Epithelial cell of esophagus (primary cell): ENCODE results near the gene DSCAM.

Experiments used
- DNase-seq: peaks from one replicate; pipeline ENCODE4 v3.0.0; 2010; ENCODE audit warnings: low read depth
- H3K4me3 ChIP-seq: 2 replicates; pipeline ENCODE4 v1.5.1; 2011; ENCODE audit warnings: mild to moderate bottlenecking, low read length, control low read depth
- TF ChIP-seq, protein P1 (sequence below): IDR thresholded peaks from 2 replicates; pipeline ENCODE4 v1.5.1; 2011; ENCODE audit warnings: low read depth, mild to moderate bottlenecking, low read length, control low read depth, inconsistent platforms; ENCODE audit not compliant: insufficient read depth; ENCODE audit errors: missing control alignments

DSCAM gene

DNA sequence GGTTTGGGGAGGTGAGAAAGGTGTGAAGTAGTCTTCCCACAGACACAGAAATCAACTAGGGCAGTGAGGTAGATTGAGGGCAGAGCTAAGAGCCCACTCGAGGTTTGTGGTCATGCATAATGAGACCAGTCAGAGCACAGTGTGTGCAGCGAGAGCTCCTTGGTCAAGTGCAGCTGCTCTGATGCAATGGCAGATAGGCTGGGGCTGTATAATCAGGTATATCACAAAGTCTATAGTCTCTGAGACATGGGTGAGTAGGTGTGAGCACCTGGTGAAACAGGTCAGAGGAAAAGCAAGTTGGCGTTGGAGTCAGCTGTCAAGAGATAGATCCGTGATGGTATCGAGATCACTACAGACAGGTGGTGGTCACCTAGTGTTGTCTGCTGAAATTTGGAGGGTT, 17.6 kb downstream of the DSCAM start:
- no peak overlapping the region for H3K4me3 ChIP-seq
- DNase-seq: no peak
- TF ChIP-seq, protein P1, sequence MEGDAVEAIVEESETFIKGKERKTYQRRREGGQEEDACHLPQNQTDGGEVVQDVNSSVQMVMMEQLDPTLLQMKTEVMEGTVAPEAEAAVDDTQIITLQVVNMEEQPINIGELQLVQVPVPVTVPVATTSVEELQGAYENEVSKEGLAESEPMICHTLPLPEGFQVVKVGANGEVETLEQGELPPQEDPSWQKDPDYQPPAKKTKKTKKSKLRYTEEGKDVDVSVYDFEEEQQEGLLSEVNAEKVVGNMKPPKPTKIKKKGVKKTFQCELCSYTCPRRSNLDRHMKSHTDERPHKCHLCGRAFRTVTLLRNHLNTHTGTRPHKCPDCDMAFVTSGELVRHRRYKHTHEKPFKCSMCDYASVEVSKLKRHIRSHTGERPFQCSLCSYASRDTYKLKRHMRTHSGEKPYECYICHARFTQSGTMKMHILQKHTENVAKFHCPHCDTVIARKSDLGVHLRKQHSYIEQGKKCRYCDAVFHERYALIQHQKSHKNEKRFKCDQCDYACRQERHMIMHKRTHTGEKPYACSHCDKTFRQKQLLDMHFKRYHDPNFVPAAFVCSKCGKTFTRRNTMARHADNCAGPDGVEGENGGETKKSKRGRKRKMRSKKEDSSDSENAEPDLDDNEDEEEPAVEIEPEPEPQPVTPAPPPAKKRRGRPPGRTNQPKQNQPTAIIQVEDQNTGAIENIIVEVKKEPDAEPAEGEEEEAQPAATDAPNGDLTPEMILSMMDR: no peak

DNA sequence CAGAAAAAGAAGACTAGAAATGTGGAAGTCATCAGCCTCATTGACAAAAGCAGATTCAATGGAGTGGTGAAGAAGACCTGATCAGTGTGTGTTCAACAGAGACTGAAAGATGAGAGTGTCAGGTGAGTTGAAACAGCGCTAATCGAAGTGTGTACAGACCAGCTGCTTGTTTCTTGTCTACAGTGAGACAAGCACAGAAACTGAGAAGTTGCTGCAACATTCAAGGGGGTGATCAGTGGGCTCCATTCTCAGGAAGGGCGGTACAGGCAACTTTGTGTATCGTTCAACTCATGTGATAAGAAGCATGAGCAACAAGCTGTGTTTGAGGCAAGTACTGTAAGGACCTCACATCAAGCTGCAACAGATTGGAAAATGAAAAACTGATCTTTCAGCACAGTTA, 19.4 kb downstream of the DSCAM start:
- DNase-seq: no peak
- no peak overlapping the region for H3K4me3 ChIP-seq
- TF ChIP-seq, protein P1: no peak

DNA sequence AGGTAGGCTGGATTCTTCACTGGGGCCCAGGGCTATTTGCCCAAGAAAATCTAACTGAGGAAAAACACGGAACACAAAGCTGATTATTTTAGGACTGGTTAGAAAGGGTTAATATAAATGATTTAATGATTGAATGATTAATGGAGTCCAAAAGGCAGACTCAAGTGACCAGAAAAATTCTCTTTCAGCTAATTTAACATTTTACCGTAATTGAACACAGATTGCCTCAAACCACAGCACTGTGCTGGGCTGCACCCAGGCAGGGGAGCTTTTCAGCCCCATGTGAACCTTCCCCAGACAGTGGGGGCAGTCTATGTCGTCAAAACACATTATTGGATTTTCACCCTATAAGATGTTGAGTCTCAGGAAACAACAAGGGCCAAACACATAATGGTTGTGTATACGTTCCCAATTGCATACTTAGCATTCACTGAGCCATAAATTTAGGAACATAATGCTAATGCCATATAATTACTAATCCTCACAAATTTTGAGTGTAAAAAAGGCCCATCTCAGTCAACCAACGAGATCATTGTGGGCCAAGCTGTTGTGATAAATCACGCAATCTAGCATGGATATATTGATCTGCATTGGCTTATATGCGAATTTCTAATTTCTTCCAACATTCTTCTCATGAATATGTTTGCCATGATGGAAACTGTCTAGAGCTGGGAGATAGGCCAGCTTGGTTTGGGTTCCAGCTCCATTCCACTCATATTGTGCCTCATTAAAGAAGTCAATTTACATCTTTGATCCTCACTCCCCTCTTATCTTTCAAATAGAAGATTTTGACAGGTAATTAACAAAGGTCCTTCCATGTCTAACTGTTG, 27.7 kb downstream of the DSCAM start:
- TF ChIP-seq, protein P1: no peak
- DNase-seq: no peak
- no peak overlapping the region for H3K4me3 ChIP-seq

DNA sequence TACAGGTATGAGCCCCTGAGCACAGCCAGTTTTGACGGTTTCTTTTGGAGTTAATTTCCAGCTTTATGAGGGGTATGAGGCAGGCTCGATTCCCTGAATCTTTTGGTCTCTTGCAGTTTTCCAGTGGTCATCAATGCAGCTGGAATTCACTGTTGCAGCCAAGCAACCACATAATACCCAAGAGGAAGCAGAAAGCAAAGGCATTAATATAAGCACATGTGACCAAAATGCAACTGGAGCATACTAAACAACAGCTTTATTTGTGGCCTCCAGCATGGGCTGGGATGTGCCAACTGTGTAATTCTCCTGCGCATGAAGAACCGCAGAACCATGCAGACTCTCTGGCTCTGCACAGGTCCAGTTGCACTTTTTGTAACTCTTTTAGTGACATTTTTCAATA, 33.0 kb downstream of the DSCAM start:
- DNase-seq: no peak
- H3K4me3 ChIP-seq: no peak overlapping the region
- TF ChIP-seq, protein P1: no peak

DNA sequence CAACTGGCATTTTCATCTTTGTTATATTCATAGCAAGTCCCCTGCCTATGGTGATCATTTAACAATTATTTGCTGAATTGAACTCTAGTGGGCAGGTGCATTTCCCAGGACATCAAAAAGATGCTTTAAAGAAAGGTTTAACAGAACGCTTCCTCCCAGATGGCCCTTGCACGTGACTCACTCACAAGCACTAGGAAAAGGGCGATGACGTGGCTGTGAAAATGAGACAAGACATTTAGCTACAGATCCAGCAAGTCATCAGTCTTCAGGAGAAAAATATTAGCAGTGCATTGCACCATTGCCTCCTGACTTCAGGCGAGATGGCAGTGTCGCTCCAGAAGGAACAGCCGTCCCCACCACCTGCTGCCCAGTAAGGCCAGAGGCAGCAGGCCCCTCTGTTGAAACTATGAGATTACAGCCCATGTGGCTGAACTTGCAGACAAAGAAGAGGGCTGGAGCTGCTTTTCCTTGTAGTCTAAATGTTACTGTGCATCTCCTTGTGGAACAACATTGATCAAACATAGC, 37.2 kb downstream of the DSCAM start:
- TF ChIP-seq, protein P1: no peak
- H3K4me3 ChIP-seq: no peak overlapping the region
- DNase-seq: peak; percentile 4

DNA sequence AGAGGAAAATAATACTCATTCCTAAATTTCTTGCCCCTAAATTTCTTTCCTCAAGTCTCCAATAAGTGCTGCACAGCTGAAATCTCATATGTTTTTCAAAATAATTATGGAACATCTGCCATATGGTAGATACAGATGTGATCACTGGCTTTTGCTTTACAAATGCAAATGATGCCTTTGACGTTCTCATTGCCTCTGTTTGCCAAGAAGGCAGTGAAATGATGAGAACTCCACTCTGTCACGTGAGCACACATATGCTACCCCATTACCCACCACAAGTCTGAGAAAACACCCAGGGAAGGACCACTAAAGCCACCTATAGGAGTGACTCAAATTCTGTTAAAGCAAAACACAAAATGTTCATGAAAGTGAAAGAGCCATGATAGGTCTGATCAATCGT, 43.9 kb downstream of the DSCAM start:
- TF ChIP-seq, protein P1: no peak
- H3K4me3 ChIP-seq: no peak overlapping the region
- no peak for DNase-seq

DNA sequence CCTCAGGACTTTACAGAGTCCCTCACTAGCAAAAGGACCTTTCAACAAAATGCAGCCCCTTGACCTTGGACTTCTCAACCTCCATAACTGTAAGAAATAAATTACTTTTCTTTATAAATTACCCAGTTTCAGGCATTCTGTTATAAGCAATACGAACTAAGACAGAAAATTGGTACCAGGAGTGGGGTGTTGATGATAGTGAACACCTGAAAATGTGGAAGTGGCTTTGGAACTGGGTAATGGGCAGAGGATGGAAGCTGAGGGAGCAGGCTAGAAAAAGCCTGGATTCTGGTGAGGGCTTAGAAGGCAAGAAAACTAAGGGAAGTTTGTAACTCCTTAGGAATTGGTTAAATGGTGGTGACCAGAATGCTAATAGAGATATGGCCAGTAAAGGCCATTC, 46.8 kb downstream of the DSCAM start:
- TF ChIP-seq, protein P1: no peak
- DNase-seq: no peak
- no peak overlapping the region for H3K4me3 ChIP-seq
